CD4-positive, CD25-positive, alpha-beta regulatory T cell (primary cell): Measurements from ENCODE around the gene PITX2. TPM values are rescaled to one million over a fixed set of nuclear protein-coding genes. Genes with fewer than 3 reads are reported as not detected.
A peak's percentile ranks its signal among the peaks of the same experiment; 100 is the strongest.

Experiments used
- ATAC-seq, 2 donors: fragments of 150-1000 bp; cut with Tn5 transposase; one replicate each; pipeline ENCODE4 v1.10.0; 2021; ENCODE audit warnings: low read depth in 2 of 2, moderate number of reproducible peaks in 2 of 2, moderate library complexity in 1 of 2
- DNase-seq, 3 donors: peaks; one replicate each; pipeline versions ENCODE4 v3.0.0 to v3.0.0-alpha.2; 2012 to 2022; ENCODE audit warnings: mixed read lengths in 1 of 3
- H3K27ac ChIP-seq: one replicate; pipeline ENCODE4 v1.7.0; 2013; ENCODE audit warnings: mild to moderate bottlenecking, low read length; ENCODE audit not compliant: insufficient read depth, poor library complexity, severe bottlenecking
- H3K27me3 ChIP-seq: one replicate; pipeline ENCODE4 v1.7.0; 2013; ENCODE audit warnings: low read length; ENCODE audit not compliant: control insufficient read depth, insufficient read depth
- H3K36me3 ChIP-seq: one replicate; pipeline ENCODE4 v1.7.0; 2013; ENCODE audit warnings: mild to moderate bottlenecking, low read length, moderate library complexity; ENCODE audit not compliant: control insufficient read depth, insufficient read depth
- H3K4me1 ChIP-seq: 2 replicates; pipeline ENCODE4 v1.7.0; 2013; ENCODE audit warnings: mild to moderate bottlenecking, low read length; ENCODE audit not compliant: insufficient read depth, control insufficient read depth, poor library complexity, severe bottlenecking
- H3K4me3 ChIP-seq: one replicate; pipeline ENCODE4 v1.7.0; 2013; ENCODE audit warnings: low read depth, mild to moderate bottlenecking, low read length, moderate library complexity
- H3K9me3 ChIP-seq, 2 experiments: 1 replicate in 1 of 2; 2 replicates in 1 of 2; pipeline ENCODE4 v1.7.0; 2013; ENCODE audit warnings: low read length in 2 of 2, mild to moderate bottlenecking in 1 of 2, moderate library complexity in 1 of 2; ENCODE audit not compliant: control insufficient read depth in 2 of 2
- H3K27ac Mint-ChIP-seq, 3 donors: one replicate each; pipeline ENCODE4 v1.8.0; 2020 to 2022; ENCODE audit warnings: mild to moderate bottlenecking in 3 of 3, mixed read lengths in 3 of 3, moderate library complexity in 2 of 3
- H3K27me3 Mint-ChIP-seq: one replicate; pipeline ENCODE4 v1.8.0; 2022; ENCODE audit warnings: mild to moderate bottlenecking, mixed read lengths
- H3K36me3 Mint-ChIP-seq: one replicate; pipeline ENCODE4 v1.8.0; 2020; ENCODE audit warnings: mixed read lengths
- H3K4me1 Mint-ChIP-seq, 4 donors: one replicate each; pipeline ENCODE4 v1.8.0; 2020 to 2022; ENCODE audit warnings: mixed read lengths in 4 of 4, mild to moderate bottlenecking in 1 of 4
- H3K4me3 Mint-ChIP-seq, 4 donors: one replicate each; pipeline ENCODE4 v1.8.0; 2020 to 2022; ENCODE audit warnings: mild to moderate bottlenecking in 4 of 4, mixed read lengths in 4 of 4, moderate library complexity in 3 of 4
- H3K9me3 Mint-ChIP-seq, 7 donors: one replicate each; pipeline ENCODE4 v1.8.0; 2020 to 2022; ENCODE audit warnings: mixed read lengths in 7 of 7, mild to moderate bottlenecking in 3 of 7, moderate library complexity in 2 of 7
- polyA plus RNA-seq, 4 donors: library from polyadenylated mRNA; unstranded; fragments of 300-500 nt; fragmentation: Illumina TruSeq; gene quantifications; one replicate each; pipeline ENCODE4 v1.2.3, GENCODE V29; 2021
- total RNA-seq: library from RNA; stranded (reverse); gene quantifications from one replicate; pipeline ENCODE4 v1.2.3, GENCODE V29; 2022

PITX2 gene
- total and polyA plus RNA-seq, 5 donors from 2014 or later = not detected

DNA sequence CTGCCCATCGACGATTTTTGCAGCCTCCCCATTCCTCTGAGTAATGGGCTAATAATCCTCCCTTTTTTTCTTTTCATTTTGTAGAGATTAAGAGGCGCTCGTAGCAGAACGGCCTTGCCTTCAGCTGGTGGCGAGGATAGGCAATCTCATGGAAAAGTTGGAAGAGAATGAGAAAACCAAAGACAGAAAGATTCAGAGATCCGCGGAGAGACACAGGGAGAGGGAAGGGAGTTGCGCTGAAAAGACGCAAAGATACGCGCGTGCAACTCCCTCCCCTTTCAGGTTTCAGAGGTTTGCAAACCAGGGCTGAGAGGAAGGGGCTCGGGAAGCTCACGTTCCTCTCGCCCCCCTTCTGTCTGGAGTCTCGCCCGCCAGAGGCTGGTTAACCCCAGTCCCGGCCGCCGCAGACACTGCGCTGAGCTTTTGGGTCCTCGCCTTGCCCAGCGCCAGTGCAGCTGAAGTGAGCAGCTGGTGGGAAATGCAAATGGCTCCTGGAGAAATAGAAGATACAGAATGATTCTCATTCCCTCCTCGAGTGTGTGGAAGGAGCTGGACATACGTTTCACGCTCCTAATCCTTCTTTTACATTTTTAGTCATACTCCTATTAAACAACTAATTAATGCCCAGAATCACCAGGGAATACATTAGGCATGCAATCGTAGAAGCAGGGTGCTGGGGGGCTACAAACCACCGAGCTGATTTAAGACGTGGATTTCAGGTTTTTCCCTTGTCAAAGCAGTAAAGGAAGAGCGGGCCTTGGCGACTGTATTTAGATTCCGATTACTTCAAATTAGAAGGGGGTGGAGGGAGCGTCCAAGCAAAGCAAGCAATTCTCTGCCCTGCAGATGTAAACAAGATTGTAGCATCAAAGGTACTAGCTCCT, 16.6 kb upstream of the PITX2 start:
- Histone ChIP-seq H3K4me3 (no peak overlapping the region), H3K9me3 (peaks cover 3 to 4% of the 10 kb centered on the region in 2 experiments), H3K36me3 (no peaks in the 10 kb centered on the region), H3K27ac (no peak overlapping the region), H3K27me3 (peaks cover 57% of the 10 kb centered on the region), H3K4me1 (no peaks in the 10 kb centered on the region)
- Mint-ChIP-seq H3K27me3 (peaks cover 82% of the 10 kb centered on the region), H3K4me1 (peaks cover 0 to 4% (median 1%) of the 10 kb centered on the region in 4 donors), H3K27ac (no peak overlapping the region), H3K36me3 (no peaks in the 10 kb centered on the region), H3K9me3 (peaks cover 0 to 28% (median 7%) of the 10 kb centered on the region in 7 donors), H3K4me3 (no peak overlapping the region)
- ATAC-seq (no peak), DNase-seq (no peak)

DNA sequence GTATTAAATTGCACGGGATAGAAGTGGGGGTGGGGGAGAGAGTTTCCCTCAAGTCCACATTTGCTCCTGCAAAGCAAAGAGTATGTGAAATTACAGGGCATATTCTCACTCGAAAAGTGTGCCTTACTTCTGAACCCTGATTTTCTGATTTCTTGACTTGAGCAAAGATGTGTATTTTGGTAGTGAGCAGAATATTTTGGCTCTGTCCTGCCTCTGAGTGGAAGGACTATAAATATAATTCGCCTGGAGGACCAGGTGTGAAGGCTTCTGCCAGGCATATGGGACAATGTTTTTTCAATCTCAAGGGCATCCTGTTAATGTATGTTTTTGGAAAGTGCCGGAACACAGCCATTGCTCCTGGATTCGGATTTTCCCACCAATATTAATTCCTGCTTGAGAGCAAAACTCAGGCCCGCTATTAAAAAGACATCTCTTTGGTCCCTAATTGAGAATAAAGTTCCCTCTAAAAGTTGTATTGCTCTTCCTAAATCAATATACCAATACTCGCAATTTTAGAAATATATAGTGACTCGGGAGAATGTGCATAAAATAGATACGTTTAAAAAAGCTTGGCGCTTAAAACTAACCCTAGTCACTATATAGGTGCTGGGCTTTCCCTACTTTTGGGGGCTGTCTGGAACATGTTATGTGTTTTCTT, 15.3 kb upstream of the PITX2 start:
- no peak for ATAC-seq
- Histone ChIP-seq H3K27me3 (peaks cover 56% of the 10 kb centered on the region), H3K4me1 (no peaks in the 10 kb centered on the region), H3K9me3 (peaks cover 3 to 4% of the 10 kb centered on the region in 2 experiments), H3K36me3 (no peaks in the 10 kb centered on the region), H3K27ac (no peak overlapping the region), H3K4me3 (no peak overlapping the region)
- H3K4me1 Mint-ChIP-seq = peaks cover 0 to 9% (median 1%) of the 10 kb centered on the region in 4 donors
- H3K27me3 Mint-ChIP-seq = peaks cover 84% of the 10 kb centered on the region
- peaks cover 0 to 32% (median 7%) of the 10 kb centered on the region in 7 donors for H3K9me3 Mint-ChIP-seq
- no peak overlapping the region for H3K4me3 Mint-ChIP-seq
- no peaks in the 10 kb centered on the region for H3K36me3 Mint-ChIP-seq
- no peak overlapping the region for H3K27ac Mint-ChIP-seq
- DNase-seq = no peak

DNA sequence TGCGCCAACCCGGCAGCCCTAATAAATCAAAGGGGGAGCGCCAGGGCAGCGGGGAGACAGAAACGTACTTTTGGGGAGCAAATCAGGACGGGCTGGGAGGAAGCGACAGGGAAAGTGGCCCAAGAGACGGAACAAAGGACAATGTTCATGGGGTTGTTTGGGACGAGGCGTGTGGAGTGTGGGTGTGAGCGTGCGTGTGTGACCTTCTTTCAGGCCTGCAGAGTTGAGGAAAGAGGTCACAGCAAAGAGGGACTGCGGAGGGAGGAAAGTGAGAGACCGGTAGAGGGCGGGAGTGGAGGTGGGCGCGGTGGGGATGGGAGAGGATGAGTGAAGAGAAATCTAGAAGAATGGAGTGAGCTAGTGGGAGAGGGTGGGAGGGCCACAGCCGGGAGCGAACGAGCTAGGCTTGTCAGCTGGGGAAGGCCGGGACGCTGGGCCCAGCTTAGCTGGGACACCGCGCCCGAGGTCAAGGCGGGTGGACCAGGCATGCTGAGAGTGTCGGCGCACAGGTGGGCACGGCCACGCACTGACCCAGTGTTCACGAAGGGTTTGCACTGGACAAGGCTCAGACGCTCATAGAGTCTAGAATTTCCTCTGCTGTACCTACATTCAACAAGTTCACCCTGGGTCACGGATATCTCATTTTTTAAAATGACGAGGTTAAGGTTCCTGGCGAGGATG, 14.7 kb upstream of the PITX2 start:
- Histone ChIP-seq H3K4me1 (no peaks in the 10 kb centered on the region), H3K27me3 (peaks cover 55% of the 10 kb centered on the region), H3K4me3 (no peak overlapping the region), H3K36me3 (no peaks in the 10 kb centered on the region), H3K9me3 (peaks cover 3 to 4% of the 10 kb centered on the region in 2 experiments), H3K27ac (no peak overlapping the region)
- Mint-ChIP-seq H3K9me3 (peaks cover 0 to 33% (median 7%) of the 10 kb centered on the region in 7 donors), H3K4me1 (peaks cover 0 to 13% (median 1%) of the 10 kb centered on the region in 4 donors), H3K27me3 (peaks cover 85% of the 10 kb centered on the region), H3K27ac (no peak overlapping the region), H3K4me3 (no peak overlapping the region), H3K36me3 (no peaks in the 10 kb centered on the region)
- DNase-seq (no peak), ATAC-seq (no peak)

DNA sequence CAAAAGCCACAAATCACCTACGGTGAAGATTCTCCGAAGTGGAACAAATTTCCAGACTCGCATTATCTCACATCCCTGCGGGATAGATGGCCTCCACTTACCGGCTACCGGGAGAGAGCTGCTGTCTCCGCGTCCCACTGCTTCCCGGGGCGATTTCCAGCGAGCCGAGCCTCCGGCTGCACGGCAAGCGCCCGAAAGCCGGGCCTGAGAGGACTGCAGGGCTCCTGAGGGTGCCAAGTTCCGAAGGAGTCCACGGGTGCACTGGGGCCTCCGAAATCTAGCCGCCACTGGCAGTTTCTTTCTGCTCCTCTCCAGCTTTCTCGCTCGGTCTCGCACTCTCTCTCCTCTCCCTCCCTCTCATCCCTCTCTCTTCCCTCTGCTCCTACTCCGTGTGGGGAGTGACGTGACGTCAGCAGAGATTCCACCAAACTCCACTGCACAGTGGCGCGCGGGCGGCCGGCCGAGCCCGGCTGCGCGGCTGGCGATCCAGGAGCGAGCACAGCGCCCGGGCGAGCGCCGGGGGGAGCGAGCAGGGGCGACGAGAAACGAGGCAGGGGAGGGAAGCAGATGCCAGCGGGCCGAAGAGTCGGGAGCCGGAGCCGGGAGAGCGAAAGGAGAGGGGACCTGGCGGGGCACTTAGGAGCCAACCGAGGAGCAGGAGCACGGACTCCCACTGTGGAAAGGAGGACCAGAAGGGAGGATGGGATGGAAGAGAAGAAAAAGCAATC, 14.0 kb upstream of the PITX2 start:
- Histone ChIP-seq H3K4me3 (no peak overlapping the region), H3K27ac (no peak overlapping the region), H3K4me1 (peaks cover 3% of the 10 kb centered on the region), H3K9me3 (peaks cover 3 to 4% of the 10 kb centered on the region in 2 experiments), H3K36me3 (no peaks in the 10 kb centered on the region), H3K27me3 (peaks cover 52% of the 10 kb centered on the region)
- peaks cover 0 to 18% (median 1%) of the 10 kb centered on the region in 4 donors for H3K4me1 Mint-ChIP-seq
- DNase-seq = no peak
- H3K27ac Mint-ChIP-seq = no peak overlapping the region
- H3K27me3 Mint-ChIP-seq = peaks cover 86% of the 10 kb centered on the region
- H3K9me3 Mint-ChIP-seq = peaks cover 0 to 31% (median 7%) of the 10 kb centered on the region in 7 donors
- no peak overlapping the region for H3K4me3 Mint-ChIP-seq
- peaks cover 3% of the 10 kb centered on the region for H3K36me3 Mint-ChIP-seq
- no peak for ATAC-seq

DNA sequence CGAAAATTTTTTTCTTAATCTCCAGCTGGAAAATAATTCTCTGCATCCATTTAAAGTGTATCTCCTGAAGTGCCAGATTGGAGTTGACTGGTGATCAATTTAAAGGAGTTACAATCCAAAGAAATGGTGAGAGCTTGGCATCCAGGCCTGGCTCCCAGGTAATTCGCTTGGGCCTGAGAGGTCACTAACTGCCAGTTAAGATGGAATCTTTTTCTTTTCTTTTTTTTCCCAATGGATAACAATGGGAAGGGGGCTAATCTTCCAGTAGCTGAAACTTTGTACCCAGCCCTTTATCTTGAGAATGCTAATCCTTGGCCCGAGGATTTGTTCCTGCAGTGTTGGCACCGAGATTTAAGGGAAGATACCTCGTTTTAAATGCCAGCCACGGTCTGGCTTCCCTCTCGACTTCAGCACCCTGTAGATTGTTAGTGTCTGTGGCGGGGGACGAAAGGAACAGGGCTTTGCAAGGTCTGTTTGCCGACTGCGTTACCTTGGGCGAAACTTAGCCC, 13.3 kb upstream of the PITX2 start:
- Mint-ChIP-seq H3K4me1 (peaks cover 0 to 23% (median 1%) of the 10 kb centered on the region in 4 donors), H3K4me3 (no peak overlapping the region), H3K36me3 (peaks cover 3% of the 10 kb centered on the region), H3K9me3 (peaks cover 0 to 31% (median 7%) of the 10 kb centered on the region in 7 donors), H3K27ac (peak overlapping the region in 1 of 3 donors; percentile 48), H3K27me3 (peaks cover 86% of the 10 kb centered on the region)
- no peak for ATAC-seq
- H3K27me3 ChIP-seq = peaks cover 53% of the 10 kb centered on the region
- DNase-seq = no peak
- H3K9me3 ChIP-seq = peaks cover 3 to 4% of the 10 kb centered on the region in 2 experiments
- H3K36me3 ChIP-seq = no peaks in the 10 kb centered on the region
- no peak overlapping the region for H3K4me3 ChIP-seq
- H3K27ac ChIP-seq = no peak overlapping the region
- peaks cover 8% of the 10 kb centered on the region for H3K4me1 ChIP-seq

DNA sequence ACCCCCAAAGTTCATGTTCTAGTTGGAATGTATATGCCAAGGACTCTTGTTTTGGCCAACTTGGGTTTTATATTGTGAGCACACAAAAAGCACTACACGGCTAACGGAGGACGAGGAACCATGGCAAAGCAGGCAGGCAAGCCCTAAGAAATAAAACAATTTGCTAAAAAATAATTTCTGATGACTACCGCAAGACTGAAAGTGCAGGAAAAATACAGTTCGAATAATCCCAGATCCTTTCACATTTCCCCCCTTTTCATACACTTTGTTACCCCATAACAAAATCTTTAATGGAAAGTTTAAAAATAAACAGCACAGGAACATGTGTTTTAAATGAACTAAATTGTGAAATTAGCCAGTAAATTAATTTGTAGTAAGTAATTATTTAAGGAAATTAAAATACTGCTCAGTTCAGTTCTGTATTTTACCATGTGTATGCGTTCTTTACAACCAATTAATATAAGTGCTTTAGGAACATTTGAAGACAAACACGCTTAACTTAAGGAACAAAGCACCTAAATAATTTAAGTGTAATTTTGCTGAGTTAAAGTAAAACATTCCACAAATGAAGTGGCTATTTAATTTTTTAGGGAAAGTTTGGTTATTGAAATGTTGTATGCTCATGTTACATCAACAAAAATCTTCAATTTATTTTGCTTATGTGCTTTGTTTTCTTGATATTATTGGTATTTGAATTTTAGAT, 12.4 kb upstream of the PITX2 start:
- no peaks in the 10 kb centered on the region for H3K36me3 ChIP-seq
- no peak overlapping the region for H3K4me3 Mint-ChIP-seq
- ATAC-seq = no peak
- no peak overlapping the region for H3K27ac Mint-ChIP-seq
- H3K36me3 Mint-ChIP-seq = peaks cover 3% of the 10 kb centered on the region
- H3K9me3 Mint-ChIP-seq = peaks cover 0 to 34% (median 4%) of the 10 kb centered on the region in 7 donors
- DNase-seq = no peak
- H3K4me3 ChIP-seq = no peak overlapping the region
- H3K9me3 ChIP-seq = peaks cover 0 to 4% of the 10 kb centered on the region in 2 experiments
- H3K27me3 Mint-ChIP-seq = peaks cover 86% of the 10 kb centered on the region
- peaks cover 0 to 29% (median 3%) of the 10 kb centered on the region in 4 donors for H3K4me1 Mint-ChIP-seq
- H3K27me3 ChIP-seq = peaks cover 53% of the 10 kb centered on the region
- no peak overlapping the region for H3K27ac ChIP-seq
- H3K4me1 ChIP-seq = peaks cover 8% of the 10 kb centered on the region
